IPS-18a (cell line): Measurements from ENCODE around the gene WDR49.
A peak's percentile ranks its signal among the peaks of the same experiment; 100 is the strongest.

Experiments used
- H3K27ac ChIP-seq: one replicate; pipeline ENCODE4 v1.5.1; 2013; ENCODE audit warnings: low read length
- H3K27me3 ChIP-seq: one replicate; pipeline ENCODE4 v1.6.1; 2013; ENCODE audit warnings: mild to moderate bottlenecking, low read length; ENCODE audit not compliant: control insufficient read depth, insufficient read depth
- H3K36me3 ChIP-seq: one replicate; pipeline ENCODE4 v1.6.1; 2013; ENCODE audit warnings: low read depth, low read length; ENCODE audit not compliant: control insufficient read depth
- H3K4me1 ChIP-seq: one replicate; pipeline ENCODE4 v1.6.1; 2013; ENCODE audit warnings: low read depth, low read length; ENCODE audit not compliant: control insufficient read depth
- H3K4me3 ChIP-seq: one replicate; pipeline ENCODE4 v1.5.1; 2013; ENCODE audit warnings: low read length
- H3K9ac ChIP-seq: one replicate; pipeline ENCODE4 v1.6.1; 2013; ENCODE audit warnings: mild to moderate bottlenecking, low read length, moderate library complexity
- H3K9me3 ChIP-seq: one replicate; pipeline ENCODE4 v1.6.1; 2013; ENCODE audit warnings: low read depth, low read length; ENCODE audit not compliant: control insufficient read depth

The WDR49 gene

DNA sequence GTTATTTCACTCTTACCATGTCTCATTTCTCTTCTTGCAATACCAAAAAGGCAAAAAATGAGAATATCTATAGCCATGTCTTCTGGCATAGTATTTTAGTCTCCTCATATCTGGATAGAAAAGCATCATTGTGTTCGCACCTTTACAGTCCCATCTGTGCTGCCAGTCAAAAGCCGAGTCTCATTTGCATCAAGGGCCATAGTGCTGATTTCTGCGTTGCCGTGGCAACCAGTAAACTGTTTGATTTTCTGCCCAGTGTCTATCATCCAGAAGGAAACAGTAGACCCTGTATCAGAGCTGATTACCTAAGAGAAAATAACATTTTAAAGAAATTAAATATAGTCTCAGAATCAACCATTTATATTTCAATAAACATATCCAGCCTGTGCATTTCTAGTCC lies 93.8 kb downstream of the WDR49 start:
- Histone ChIP-seq H3K36me3 (no peaks in the 10 kb centered on the region), H3K9ac (no peak overlapping the region), H3K9me3 (no peaks in the 10 kb centered on the region), H3K4me1 (no peaks in the 10 kb centered on the region), H3K27ac (no peak overlapping the region), H3K27me3 (no peaks in the 10 kb centered on the region), H3K4me3 (no peak overlapping the region)

DNA sequence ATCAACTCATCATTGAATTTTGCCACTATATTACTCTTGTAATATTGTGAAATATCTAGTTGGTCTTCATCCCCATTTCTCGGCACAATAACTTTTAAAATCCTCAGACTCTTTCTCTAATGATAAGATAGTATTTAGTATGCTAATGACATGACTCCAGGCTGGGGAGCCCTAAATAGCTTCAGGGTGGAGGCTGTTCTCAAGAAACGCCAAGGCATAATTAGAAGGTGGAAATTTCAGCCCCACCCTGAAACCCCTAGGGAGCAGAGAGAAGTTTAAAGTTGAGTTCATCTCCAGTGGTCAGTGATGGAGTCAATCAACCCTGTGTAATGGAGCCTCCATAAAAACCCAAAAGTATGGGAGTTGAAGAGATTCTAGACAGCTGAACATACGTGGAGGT lies 98.8 kb downstream of the WDR49 start:
- H3K4me3 ChIP-seq = no peak overlapping the region
- no peak overlapping the region for H3K9ac ChIP-seq
- no peaks in the 10 kb centered on the region for H3K27me3 ChIP-seq
- H3K36me3 ChIP-seq = no peaks in the 10 kb centered on the region
- H3K4me1 ChIP-seq = no peaks in the 10 kb centered on the region
- no peaks in the 10 kb centered on the region for H3K9me3 ChIP-seq
- H3K27ac ChIP-seq = no peak overlapping the region

DNA sequence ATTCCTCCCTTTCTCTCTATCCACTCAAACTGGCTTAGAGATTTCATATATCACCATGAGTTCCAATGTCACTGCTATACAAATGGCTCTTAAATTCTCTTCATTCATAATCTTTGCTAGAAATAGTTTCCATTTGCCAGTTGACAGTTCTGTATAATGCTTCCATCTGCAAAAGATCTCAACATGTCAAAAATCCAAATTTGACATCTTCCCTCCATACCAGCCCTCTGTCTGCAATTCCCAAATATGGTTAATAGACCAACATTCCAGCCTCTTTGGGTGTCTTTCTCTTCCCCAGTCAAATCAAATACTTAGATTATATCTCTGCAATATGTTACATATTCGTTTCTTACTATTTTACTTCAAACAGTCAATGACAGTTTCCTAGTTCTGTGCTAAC lies 115.7 kb downstream of the WDR49 start:
- H3K9ac ChIP-seq = no peak overlapping the region
- no peaks in the 10 kb centered on the region for H3K36me3 ChIP-seq
- no peaks in the 10 kb centered on the region for H3K4me1 ChIP-seq
- H3K27me3 ChIP-seq = no peaks in the 10 kb centered on the region
- no peak overlapping the region for H3K4me3 ChIP-seq
- H3K27ac ChIP-seq = no peak overlapping the region
- H3K9me3 ChIP-seq = no peaks in the 10 kb centered on the region

DNA sequence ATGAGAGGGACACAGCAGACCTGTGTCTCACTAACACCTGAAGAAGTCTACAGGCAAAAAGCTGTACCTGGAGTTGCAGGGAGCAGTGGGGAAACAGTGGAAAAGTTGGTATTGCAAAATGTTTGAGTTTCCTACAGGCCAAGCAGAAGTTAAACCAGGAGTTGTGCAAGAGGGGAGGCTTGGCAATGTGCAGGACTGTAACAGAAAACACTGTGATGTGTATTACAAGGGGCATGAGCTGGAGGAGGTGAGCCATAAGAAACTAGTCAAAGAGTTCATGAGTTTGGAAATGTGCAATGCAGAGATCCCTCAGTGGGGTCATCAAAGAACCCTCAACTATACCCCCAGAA lies 132.8 kb downstream of the WDR49 start:
- Histone ChIP-seq H3K36me3 (no peaks in the 10 kb centered on the region), H3K27me3 (no peaks in the 10 kb centered on the region), H3K9ac (no peak overlapping the region), H3K9me3 (no peaks in the 10 kb centered on the region), H3K4me1 (no peaks in the 10 kb centered on the region), H3K27ac (no peak overlapping the region), H3K4me3 (no peak overlapping the region)

DNA sequence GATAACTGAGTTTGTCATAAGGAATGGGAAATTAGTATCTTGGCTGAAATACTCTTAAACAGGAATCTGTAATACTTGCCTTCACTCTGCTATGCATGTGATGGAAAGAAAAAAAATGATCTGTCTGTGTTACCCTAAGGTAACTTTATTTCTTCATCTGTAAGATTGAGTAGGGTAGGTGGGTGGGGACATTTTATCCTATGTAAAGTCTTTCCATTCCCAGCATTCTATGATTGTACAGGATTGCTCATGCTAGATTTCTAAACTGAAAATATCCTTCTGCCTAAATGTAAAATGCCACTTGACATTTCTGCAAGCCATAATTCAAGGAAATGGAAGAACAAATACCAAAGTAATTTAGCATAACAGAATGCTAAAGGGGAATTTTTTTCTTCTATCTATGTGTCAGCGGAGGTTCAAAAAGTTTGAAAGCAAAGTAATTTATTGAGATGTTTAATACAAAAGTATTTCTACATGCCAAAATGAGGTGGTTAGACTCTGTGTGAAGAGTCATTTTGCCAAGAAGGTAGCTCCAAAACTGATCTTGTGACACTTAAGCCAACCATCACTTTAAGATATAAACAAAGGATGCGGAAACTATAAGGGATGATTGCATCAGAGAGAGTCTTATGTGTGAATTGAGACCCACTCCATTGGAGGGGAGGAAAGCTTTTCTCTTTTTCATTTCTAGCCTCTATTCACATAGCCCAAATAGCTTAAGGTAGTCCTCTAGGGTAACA lies 133.3 kb downstream of the WDR49 start:
- H3K4me3 ChIP-seq = no peak overlapping the region
- H3K4me1 ChIP-seq = no peaks in the 10 kb centered on the region
- H3K27me3 ChIP-seq = no peaks in the 10 kb centered on the region
- no peaks in the 10 kb centered on the region for H3K36me3 ChIP-seq
- H3K9ac ChIP-seq = no peak overlapping the region
- no peaks in the 10 kb centered on the region for H3K9me3 ChIP-seq
- no peak overlapping the region for H3K27ac ChIP-seq

DNA sequence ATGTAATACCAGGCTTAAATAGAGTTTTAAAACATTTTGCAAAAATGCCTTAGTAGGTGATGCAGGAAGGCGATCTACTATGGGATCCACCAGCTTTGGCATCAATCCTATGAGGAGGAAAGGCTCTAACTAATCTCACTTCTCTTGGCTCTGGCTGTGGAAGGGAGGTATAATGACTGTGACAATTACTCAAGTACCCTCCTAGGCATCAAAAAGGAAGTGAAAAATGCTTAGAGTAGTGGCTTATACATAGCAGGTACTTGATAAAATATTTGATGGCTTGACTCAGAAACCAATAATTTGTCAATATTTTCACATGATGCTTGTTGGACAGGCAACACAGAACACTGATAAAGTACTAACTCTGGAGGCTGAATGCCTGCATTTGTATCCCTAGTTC lies 145.8 kb downstream of the WDR49 start:
- Histone ChIP-seq H3K36me3 (no peaks in the 10 kb centered on the region), H3K4me1 (no peaks in the 10 kb centered on the region), H3K27ac (no peak overlapping the region), H3K9ac (no peak overlapping the region), H3K27me3 (no peaks in the 10 kb centered on the region), H3K4me3 (no peak overlapping the region), H3K9me3 (no peaks in the 10 kb centered on the region)

DNA sequence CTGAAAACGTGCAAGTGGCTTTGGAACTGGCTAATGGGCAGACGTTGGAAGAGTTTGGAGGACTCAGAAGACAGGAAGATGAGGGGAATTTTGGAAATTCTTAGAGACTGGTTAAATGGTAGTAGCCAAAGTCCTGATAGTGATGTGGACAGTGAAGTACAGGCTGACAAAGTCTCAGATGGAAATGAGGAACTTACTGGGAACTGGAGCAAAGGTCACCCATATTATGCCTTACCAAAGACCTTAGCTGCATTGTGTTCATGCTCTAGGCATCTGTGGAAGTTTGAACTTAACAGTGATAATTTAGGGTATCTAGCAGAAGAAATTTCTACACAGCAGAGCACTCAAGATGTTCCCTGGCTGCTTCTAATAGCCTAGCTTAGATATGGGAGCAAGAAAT lies 151.3 kb downstream of the WDR49 start:
- H3K27ac ChIP-seq = no peak overlapping the region
- H3K4me3 ChIP-seq = no peak overlapping the region
- no peaks in the 10 kb centered on the region for H3K9me3 ChIP-seq
- H3K9ac ChIP-seq = no peak overlapping the region
- no peaks in the 10 kb centered on the region for H3K27me3 ChIP-seq
- no peaks in the 10 kb centered on the region for H3K4me1 ChIP-seq
- H3K36me3 ChIP-seq = no peaks in the 10 kb centered on the region

DNA sequence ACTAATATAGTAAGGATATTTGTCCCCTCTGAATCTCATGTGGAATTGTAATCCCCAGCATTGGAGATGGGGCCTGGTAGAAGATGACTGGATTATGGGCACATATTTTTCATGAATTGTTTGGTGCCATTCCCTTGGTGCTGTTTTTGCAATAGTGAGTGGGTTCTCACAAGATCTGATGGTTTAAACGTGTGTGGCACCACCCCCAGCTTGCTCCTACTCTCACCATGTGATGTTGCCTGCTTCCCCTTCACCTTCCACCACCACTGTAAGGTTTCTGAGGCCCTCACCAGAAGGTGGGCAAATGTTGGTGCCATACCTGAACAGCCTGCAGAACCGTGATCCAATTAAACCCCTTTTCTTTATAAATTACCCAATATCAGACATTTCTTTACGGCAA lies 151.8 kb downstream of the WDR49 start:
- Histone ChIP-seq H3K27ac (no peak overlapping the region), H3K4me3 (no peak overlapping the region), H3K27me3 (no peaks in the 10 kb centered on the region), H3K36me3 (no peaks in the 10 kb centered on the region), H3K4me1 (no peaks in the 10 kb centered on the region), H3K9ac (no peak overlapping the region), H3K9me3 (no peaks in the 10 kb centered on the region)

DNA sequence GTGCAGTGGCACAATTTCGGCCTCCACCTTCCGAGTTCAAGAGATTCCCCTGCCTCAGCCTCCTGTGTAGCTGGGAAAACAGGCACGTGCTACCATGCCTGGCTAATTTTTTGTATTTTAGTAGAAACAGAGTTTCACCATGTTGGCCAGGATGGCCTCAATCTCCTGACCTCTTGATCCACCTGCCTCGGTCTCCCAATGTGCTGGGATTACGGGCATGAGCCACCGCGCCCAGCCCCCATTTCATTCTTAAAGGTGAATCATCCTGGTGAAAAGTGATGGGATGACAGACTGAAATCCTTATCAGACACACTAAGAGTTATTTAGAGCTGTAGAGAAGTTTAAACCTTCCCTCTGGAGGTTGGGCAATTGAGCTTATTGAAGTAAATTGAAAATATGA lies 155.8 kb downstream of the WDR49 start:
- Histone ChIP-seq H3K27me3 (no peaks in the 10 kb centered on the region), H3K4me3 (no peak overlapping the region)

DNA sequence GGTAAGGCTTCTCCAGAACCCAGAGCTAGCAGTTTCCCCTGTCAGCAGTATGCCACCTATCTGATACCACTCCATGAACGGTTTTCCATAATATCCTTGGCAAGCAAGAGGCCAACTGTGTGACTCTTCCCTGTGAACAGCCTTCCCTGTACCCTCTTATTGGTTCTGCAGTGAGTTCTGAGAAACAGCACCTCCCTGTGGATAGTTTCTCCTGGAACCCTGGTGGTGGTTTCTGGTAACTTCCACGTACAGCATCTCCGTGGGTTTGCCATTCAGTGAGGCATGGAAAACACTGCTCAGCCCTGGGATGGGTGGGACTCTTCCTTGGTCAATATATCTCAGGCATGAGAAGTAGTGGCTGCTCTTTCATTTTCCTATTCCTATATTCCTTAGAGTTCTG lies 160.5 kb downstream of the WDR49 start:
- Histone ChIP-seq H3K9ac (no peak overlapping the region), H3K4me1 (peaks cover 17% of the 10 kb centered on the region), H3K36me3 (no peaks in the 10 kb centered on the region), H3K4me3 (no peak overlapping the region), H3K9me3 (no peaks in the 10 kb centered on the region), H3K27me3 (no peaks in the 10 kb centered on the region), H3K27ac (no peak overlapping the region)

More for the DNA sequence above, 155.8 kb downstream of the WDR49 start:
- H3K9me3 ChIP-seq = no peaks in the 10 kb centered on the region
- H3K4me1 ChIP-seq = no peaks in the 10 kb centered on the region
- no peak overlapping the region for H3K27ac ChIP-seq
- no peak overlapping the region for H3K9ac ChIP-seq
- H3K36me3 ChIP-seq = no peaks in the 10 kb centered on the region

DNA sequence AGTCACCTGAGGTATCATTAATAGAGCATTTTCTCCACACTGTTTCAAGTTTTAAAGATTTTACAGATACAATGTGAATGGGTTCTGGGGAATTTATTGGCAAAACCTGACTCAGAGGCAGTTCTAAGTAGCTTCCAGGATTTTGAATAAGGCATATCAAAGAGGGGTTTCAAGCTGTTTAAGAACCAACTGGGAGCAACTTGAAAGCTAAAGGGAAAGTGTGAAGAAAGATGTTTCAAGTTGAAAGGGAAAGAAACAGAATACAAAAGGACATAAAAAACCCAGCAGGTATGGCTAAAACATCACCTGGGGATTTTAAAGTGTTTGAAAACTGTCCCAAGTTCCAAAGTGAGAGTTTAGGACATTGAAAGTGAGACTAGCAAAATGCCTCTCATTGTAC lies 162.1 kb downstream of the WDR49 start:
- Histone ChIP-seq H3K9me3 (no peaks in the 10 kb centered on the region), H3K4me1 (peaks cover 17% of the 10 kb centered on the region), H3K4me3 (peak overlapping the region; percentile 19), H3K27ac (no peak overlapping the region), H3K36me3 (no peaks in the 10 kb centered on the region), H3K27me3 (no peaks in the 10 kb centered on the region), H3K9ac (no peak overlapping the region)

DNA sequence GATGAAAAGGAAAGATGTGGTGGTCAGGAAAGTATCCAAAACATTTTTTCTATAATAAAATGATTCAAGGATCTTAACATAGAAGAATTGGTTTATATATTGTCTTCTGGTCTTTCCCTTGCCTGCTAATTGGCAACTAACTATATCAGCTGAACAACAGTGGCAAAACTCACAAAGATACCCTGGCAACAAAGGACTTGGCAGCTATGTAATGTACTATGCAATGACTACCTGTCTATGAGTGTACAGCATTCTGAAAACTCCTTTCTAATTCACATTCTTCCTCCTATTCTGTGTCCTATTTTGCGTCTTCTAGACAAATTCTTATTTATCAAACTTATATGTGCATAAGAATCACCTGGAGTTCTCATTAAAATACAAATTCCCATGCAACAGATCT lies 164.2 kb downstream of the WDR49 start:
- Histone ChIP-seq H3K36me3 (no peaks in the 10 kb centered on the region), H3K27me3 (no peaks in the 10 kb centered on the region), H3K4me1 (peaks cover 17% of the 10 kb centered on the region), H3K27ac (no peak overlapping the region), H3K9me3 (no peaks in the 10 kb centered on the region), H3K4me3 (no peak overlapping the region), H3K9ac (no peak overlapping the region)
